ENCODE measurements around the gene COTL1. TPM values are rescaled to one million over a fixed set of nuclear protein-coding genes. Genes with fewer than 3 reads are reported as not detected.

Gene COTL1
- total and polyA plus RNA-seq, 2 of the 13 experiments (the other 11 are each of a cell fraction or from before 2014, with no cell fraction given), result 8.7 to 16.9 TPM

DNA sequence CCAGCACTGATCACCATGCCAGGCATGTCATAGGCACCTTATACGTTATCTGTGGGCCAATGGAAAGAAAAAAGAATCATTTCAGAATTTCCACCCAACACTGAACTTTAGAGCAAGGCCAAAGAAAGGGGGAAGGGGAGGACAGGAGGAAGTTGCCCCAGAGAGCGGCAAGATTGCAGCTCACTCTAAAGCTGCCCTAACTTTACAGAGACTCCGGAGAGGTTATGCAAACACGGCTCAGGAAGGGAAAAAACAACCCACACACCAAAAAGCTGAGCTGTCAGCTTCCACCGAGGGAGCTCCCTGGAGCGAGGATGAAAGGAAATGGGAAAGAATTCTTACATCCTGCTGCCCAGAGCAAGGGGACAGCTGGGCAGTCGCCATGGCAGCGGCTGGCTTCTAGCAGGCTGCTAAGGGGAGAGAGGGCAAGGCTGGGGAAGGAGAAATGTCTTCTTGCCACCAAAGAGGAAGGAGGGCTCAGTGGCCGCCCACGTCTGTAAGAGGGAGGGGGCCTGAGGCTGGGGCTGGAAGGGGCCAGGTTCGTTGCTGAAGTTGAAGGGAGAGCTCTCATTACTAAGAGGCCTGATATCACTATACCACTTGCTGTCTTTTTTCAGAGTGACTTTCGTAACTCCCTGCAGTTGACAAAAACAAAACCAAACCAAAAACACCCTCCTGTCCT, 18.2 kb downstream of the COTL1 start (continued):
- TF ChIP-seq, protein P1, sequence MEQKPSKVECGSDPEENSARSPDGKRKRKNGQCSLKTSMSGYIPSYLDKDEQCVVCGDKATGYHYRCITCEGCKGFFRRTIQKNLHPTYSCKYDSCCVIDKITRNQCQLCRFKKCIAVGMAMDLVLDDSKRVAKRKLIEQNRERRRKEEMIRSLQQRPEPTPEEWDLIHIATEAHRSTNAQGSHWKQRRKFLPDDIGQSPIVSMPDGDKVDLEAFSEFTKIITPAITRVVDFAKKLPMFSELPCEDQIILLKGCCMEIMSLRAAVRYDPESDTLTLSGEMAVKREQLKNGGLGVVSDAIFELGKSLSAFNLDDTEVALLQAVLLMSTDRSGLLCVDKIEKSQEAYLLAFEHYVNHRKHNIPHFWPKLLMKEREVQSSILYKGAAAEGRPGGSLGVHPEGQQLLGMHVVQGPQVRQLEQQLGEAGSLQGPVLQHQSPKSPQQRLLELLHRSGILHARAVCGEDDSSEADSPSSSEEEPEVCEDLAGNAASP (CRISPR knock-in tag; IDR thresholded peaks at IDR 0.05; ENCODE audit: borderline replicate concordance), result peak; percentile 66; the same call in 1 of the 2 replicates
- no peak for TF ChIP-seq HNRNPK (IDR thresholded peaks at IDR 0.05; ENCODE audit: low read depth, low read length, poor library complexity, severe bottlenecking)
- no peak for TF ChIP-seq SRSF4 (IDR thresholded peaks at IDR 0.05; ENCODE audit: low read depth, low read length, poor library complexity, severe bottlenecking)
- TF ChIP-seq, protein P2, sequence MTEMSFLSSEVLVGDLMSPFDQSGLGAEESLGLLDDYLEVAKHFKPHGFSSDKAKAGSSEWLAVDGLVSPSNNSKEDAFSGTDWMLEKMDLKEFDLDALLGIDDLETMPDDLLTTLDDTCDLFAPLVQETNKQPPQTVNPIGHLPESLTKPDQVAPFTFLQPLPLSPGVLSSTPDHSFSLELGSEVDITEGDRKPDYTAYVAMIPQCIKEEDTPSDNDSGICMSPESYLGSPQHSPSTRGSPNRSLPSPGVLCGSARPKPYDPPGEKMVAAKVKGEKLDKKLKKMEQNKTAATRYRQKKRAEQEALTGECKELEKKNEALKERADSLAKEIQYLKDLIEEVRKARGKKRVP (CRISPR knock-in tag; IDR thresholded peaks at IDR 0.05), result peak in 1 of 2 experiments; percentile 83; a peak in 2 of 4 replicates
- no peak for TF ChIP-seq ZNF446 (CRISPR knock-in tag; IDR thresholded peaks at IDR 0.05)
- TF ChIP-seq HDAC1 (CRISPR knock-in tag; IDR thresholded peaks at IDR 0.05), result peak; percentile 73
- TF ChIP-seq, protein P3, sequence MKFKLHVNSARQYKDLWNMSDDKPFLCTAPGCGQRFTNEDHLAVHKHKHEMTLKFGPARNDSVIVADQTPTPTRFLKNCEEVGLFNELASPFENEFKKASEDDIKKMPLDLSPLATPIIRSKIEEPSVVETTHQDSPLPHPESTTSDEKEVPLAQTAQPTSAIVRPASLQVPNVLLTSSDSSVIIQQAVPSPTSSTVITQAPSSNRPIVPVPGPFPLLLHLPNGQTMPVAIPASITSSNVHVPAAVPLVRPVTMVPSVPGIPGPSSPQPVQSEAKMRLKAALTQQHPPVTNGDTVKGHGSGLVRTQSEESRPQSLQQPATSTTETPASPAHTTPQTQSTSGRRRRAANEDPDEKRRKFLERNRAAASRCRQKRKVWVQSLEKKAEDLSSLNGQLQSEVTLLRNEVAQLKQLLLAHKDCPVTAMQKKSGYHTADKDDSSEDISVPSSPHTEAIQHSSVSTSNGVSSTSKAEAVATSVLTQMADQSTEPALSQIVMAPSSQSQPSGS (CRISPR knock-in tag; IDR thresholded peaks at IDR 0.05), result peak; percentile 41; the same call in 1 of the 2 replicates
- TF ChIP-seq, protein P4, sequence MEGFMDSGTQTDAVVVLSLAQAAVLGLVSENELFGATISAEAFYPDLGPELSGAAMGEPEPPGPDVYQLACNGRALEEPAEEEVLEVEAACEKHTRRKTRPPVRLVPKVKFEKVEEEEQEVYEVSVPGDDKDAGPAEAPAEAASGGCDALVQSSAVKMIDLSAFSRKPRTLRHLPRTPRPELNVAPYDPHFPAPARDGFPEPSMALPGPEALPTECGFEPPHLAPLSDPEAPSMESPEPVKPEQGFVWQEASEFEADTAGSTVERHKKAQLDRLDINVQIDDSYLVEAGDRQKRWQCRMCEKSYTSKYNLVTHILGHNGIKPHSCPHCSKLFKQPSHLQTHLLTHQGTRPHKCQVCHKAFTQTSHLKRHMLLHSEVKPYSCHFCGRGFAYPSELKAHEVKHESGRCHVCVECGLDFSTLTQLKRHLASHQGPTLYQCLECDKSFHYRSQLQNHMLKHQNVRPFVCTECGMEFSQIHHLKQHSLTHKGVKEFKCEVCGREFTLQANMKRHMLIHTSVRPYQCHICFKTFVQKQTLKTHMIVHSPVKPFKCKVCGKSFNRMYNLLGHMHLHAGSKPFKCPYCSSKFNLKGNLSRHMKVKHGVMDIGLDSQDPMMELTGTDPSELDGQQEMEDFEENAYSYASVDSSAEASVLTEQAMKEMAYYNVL (CRISPR knock-in tag; IDR thresholded peaks at IDR 0.05; ENCODE audit: borderline replicate concordance), result peak; percentile 96
- TF ChIP-seq, protein P5, sequence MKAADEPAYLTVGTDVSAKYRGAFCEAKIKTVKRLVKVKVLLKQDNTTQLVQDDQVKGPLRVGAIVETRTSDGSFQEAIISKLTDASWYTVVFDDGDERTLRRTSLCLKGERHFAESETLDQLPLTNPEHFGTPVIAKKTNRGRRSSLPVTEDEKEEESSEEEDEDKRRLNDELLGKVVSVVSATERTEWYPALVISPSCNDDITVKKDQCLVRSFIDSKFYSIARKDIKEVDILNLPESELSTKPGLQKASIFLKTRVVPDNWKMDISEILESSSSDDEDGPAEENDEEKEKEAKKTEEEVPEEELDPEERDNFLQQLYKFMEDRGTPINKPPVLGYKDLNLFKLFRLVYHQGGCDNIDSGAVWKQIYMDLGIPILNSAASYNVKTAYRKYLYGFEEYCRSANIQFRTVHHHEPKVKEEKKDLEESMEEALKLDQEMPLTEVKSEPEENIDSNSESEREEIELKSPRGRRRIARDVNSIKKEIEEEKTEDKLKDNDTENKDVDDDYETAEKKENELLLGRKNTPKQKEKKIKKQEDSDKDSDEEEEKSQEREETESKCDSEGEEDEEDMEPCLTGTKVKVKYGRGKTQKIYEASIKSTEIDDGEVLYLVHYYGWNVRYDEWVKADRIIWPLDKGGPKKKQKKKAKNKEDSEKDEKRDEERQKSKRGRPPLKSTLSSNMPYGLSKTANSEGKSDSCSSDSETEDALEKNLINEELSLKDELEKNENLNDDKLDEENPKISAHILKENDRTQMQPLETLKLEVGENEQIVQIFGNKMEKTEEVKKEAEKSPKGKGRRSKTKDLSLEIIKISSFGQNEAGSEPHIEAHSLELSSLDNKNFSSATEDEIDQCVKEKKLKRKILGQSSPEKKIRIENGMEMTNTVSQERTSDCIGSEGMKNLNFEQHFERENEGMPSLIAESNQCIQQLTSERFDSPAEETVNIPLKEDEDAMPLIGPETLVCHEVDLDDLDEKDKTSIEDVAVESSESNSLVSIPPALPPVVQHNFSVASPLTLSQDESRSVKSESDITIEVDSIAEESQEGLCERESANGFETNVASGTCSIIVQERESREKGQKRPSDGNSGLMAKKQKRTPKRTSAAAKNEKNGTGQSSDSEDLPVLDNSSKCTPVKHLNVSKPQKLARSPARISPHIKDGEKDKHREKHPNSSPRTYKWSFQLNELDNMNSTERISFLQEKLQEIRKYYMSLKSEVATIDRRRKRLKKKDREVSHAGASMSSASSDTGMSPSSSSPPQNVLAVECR (CRISPR knock-in tag; IDR thresholded peaks at IDR 0.05; ENCODE audit: borderline replicate concordance), result peak; percentile 52; the same call in 1 of the 2 replicates
- no peak for TF ChIP-seq SOX13 (IDR thresholded peaks at IDR 0.05)
- peak in 1 of 2 experiments; percentile 60; a peak in 1 of 4 replicates for TF ChIP-seq SOX13 (CRISPR knock-in tag; conservative IDR thresholded peaks at IDR 0.05 in 1 of 2, IDR thresholded peaks at IDR 0.05 in 1 of 2)
- TF ChIP-seq ATM (IDR thresholded peaks at IDR 0.05; ENCODE audit: borderline replicate concordance), result no peak
- TF ChIP-seq ASH2L (IDR thresholded peaks at IDR 0.05; ENCODE audit: insufficient read length, low read depth, low read length), result peak; percentile 75
- 0 out of 2 replicates have a peak, but pooled peaks have one; percentile 39 for TF ChIP-seq SMYD3 (CRISPR knock-in tag; IDR thresholded peaks at IDR 0.05)
- TF ChIP-seq FOXM1 (CRISPR knock-in tag; IDR thresholded peaks at IDR 0.05), result no peak
- TF ChIP-seq, protein P6, sequence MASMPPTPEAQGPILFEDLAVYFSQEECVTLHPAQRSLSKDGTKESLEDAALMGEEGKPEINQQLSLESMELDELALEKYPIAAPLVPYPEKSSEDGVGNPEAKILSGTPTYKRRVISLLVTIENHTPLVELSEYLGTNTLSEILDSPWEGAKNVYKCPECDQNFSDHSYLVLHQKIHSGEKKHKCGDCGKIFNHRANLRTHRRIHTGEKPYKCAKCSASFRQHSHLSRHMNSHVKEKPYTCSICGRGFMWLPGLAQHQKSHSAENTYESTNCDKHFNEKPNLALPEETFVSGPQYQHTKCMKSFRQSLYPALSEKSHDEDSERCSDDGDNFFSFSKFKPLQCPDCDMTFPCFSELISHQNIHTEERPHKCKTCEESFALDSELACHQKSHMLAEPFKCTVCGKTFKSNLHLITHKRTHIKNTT (CRISPR knock-in tag; IDR thresholded peaks at IDR 0.05), result no peak
